OCI-M1 (cell line): ENCODE results near the gene CTCFL.
A peak's percentile ranks its signal among the peaks of the same experiment; 100 is the strongest.

Experiments
- DNase-seq: peaks from one replicate; lab custom pipeline; 2025; lab: John Stamatoyannopoulos, UW

Gene CTCFL

GRCh38 chr20:57464642-57465211 is 60.2 kb downstream of the CTCFL start:
- DNase-seq, result peak; percentile 58

- DNase-seq, result no peak
Measured at GRCh38 chr20:57462781-57463180, 62.2 kb downstream of the CTCFL start.

GRCh38 chr20:57461726-57462125 is 63.2 kb downstream of the CTCFL start:
- DNase-seq, result no peak

GRCh38 chr20:57460781-57461465 is 64.0 kb downstream of the CTCFL start:
- DNase-seq, result peak; percentile 14

GRCh38 chr20:57459897-57460296 is 65.0 kb downstream of the CTCFL start:
- DNase-seq, result no peak

GRCh38 chr20:57459278-57459677 is 65.7 kb downstream of the CTCFL start:
- no peak for DNase-seq

GRCh38 chr20:57458400-57459160 is 66.4 kb downstream of the CTCFL start:
- peak; percentile 19 for DNase-seq

GRCh38 chr20:57457243-57458095 is 67.5 kb downstream of the CTCFL start:
- no peak for DNase-seq

GRCh38 chr20:57456116-57456515 is 68.8 kb downstream of the CTCFL start:
- no peak for DNase-seq

- DNase-seq, result no peak
Measured at GRCh38 chr20:57455386-57455785, 69.6 kb downstream of the CTCFL start.

- DNase-seq, result peak; percentile 96
Measured at GRCh38 chr20:57451795-57452661, 72.9 kb downstream of the CTCFL start.

GRCh38 chr20:57451431-57451794 is 73.5 kb downstream of the CTCFL start:
- DNase-seq, result no peak

- no peak for DNase-seq
Measured at GRCh38 chr20:57450931-57451330, 74.0 kb downstream of the CTCFL start.

GRCh38 chr20:57450419-57450818 is 74.5 kb downstream of the CTCFL start:
- DNase-seq, result peak; percentile 92

- no peak for DNase-seq
Measured at GRCh38 chr20:57449398-57450354, 75.3 kb downstream of the CTCFL start.

- no peak for DNase-seq
Measured at GRCh38 chr20:57448764-57449354, 76.1 kb downstream of the CTCFL start.
